ENCODE data around the gene HAO1.

- TF ChIP-seq GATA2 (IDR thresholded peaks at IDR 0.05; ENCODE audit: low read depth, low read length) (no peak), GATA3 (IDR thresholded peaks at IDR 0.05; ENCODE audit: low read depth, low read length) (no peak)
These were observed 2.2 kb downstream of the HAO1 start for GRCh38 chr20:7938058-7938457.
